ENCODE results near the gene WBP2. TPM values are rescaled to one million over a fixed set of nuclear protein-coding genes. Genes with fewer than 3 reads are reported as not detected.

The WBP2 gene
- polyA plus RNA-seq (ENCODE audit: insufficient read depth in 1 of 5, insufficient read length in 5 of 5, low replicate concordance in 1 of 5) = 10 to 100 TPM; 53.7 to 77.3 (median 74.1) TPM
- long read RNA-seq, donor 1, transcript WBP2-201 (8 exons, 1,944 nt) = major isoform, 16 of 45 reads
- long read RNA-seq, donor 1, partial matches to known transcripts = 22 of 45 reads
- long read RNA-seq, donor 1, other reads (novel, unspliced or antisense) = 0 of 45 reads
- long read RNA-seq, donor 2, transcript WBP2-201 (8 exons, 1,944 nt) = major isoform, 6 of 15 reads
- long read RNA-seq, donor 2, partial matches to known transcripts = 6 of 15 reads
- long read RNA-seq, donor 2, other reads (novel, unspliced or antisense) = 0 of 15 reads
- long read RNA-seq, donor 3, transcript WBP2-201 (8 exons, 1,944 nt) = major isoform, 8 of 20 reads
- long read RNA-seq, donor 3, partial matches to known transcripts = 10 of 20 reads
- long read RNA-seq, donor 3, other reads (novel, unspliced or antisense) = 0 of 20 reads
- long read RNA-seq, donor 4, transcript WBP2-201 (8 exons, 1,944 nt) = major isoform, 10 of 32 reads
- long read RNA-seq, donor 4, partial matches to known transcripts = 15 of 32 reads
- long read RNA-seq, donor 4, other reads (novel, unspliced or antisense) = 0 of 32 reads
- long read RNA-seq, donor 5, transcript WBP2-201 (8 exons, 1,944 nt) = major isoform, 14 of 37 reads
- long read RNA-seq, donor 5, partial matches to known transcripts = 21 of 37 reads
- long read RNA-seq, donor 5, other reads (novel, unspliced or antisense) = 0 of 37 reads
- long read RNA-seq, donor 6, transcript WBP2-201 (8 exons, 1,944 nt) = major isoform, 27 of 45 reads
- long read RNA-seq, donor 6, partial matches to known transcripts = 16 of 45 reads
- long read RNA-seq, donor 6, other reads (novel, unspliced or antisense) = 0 of 45 reads
- long read RNA-seq, donor 7, transcript WBP2-201 (8 exons, 1,944 nt) = major isoform, 19 of 21 reads
- long read RNA-seq, donor 7, partial matches to known transcripts = 0 of 21 reads
- long read RNA-seq, donor 7, other reads (novel, unspliced or antisense) = 0 of 21 reads
- long read RNA-seq, donor 8, transcript WBP2-201 (8 exons, 1,944 nt) = major isoform, 5 of 11 reads
- long read RNA-seq, donor 8, partial matches to known transcripts = 6 of 11 reads
- long read RNA-seq, donor 8, other reads (novel, unspliced or antisense) = 0 of 11 reads

- DNase-seq = peak; percentile 99
These were observed at the start of gene WBP2 for GRCh38 chr17:75855310-75856061. WBP2 (minus strand) TSS chr17:75855335; CDS start chr17:75855297, 38 bp downstream.

GRCh38 chr17:75902406-75902805 lies 47.3 kb upstream of the WBP2 start:
- no peak for DNase-seq

GRCh38 chr17:75901727-75902126 lies 46.6 kb upstream of the WBP2 start:
- no peak for DNase-seq

GRCh38 chr17:75900691-75901533 lies 45.8 kb upstream of the WBP2 start:
- no peak for DNase-seq

- DNase-seq = no peak
These were observed 44.8 kb upstream of the WBP2 start for GRCh38 chr17:75899767-75900468.

GRCh38 chr17:75899353-75899752 lies 44.2 kb upstream of the WBP2 start:
- no peak for DNase-seq

GRCh38 chr17:75898791-75899190 lies 43.7 kb upstream of the WBP2 start:
- DNase-seq = no peak

GRCh38 chr17:75898065-75898464 lies 42.9 kb upstream of the WBP2 start:
- no peak for DNase-seq

GRCh38 chr17:75897160-75898019 lies 42.3 kb upstream of the WBP2 start:
- no peak for DNase-seq

- peak; percentile 79 to 84 for DNase-seq
These were observed 41.5 kb upstream of the WBP2 start, which contains the start of gene TRIM65 for GRCh38 chr17:75896415-75897159. TRIM65 (minus strand) TSS chr17:75896951; CDS start chr17:75896937, 14 bp downstream.

- no peak for DNase-seq
These were observed 40.4 kb upstream of the WBP2 start for GRCh38 chr17:75895370-75896155.

- no peak for DNase-seq
These were observed 39.1 kb upstream of the WBP2 start for GRCh38 chr17:75894049-75894733.

GRCh38 chr17:75893305-75894048 lies 38.3 kb upstream of the WBP2 start:
- no peak for DNase-seq

- DNase-seq = no peak
These were observed 37.6 kb upstream of the WBP2 start for GRCh38 chr17:75892556-75893224.
